HG03064 (cell line): Measurements from ENCODE around the gene EMP1.

ENCODE experiments used
- ATAC-seq: cut with Tn5 transposase; IDR thresholded peaks from one replicate; pipeline ENCODE4 v1.9.1; 2021; ENCODE audit warnings: low read depth; ENCODE audit not compliant: unreplicated experiment

EMP1 gene

DNA sequence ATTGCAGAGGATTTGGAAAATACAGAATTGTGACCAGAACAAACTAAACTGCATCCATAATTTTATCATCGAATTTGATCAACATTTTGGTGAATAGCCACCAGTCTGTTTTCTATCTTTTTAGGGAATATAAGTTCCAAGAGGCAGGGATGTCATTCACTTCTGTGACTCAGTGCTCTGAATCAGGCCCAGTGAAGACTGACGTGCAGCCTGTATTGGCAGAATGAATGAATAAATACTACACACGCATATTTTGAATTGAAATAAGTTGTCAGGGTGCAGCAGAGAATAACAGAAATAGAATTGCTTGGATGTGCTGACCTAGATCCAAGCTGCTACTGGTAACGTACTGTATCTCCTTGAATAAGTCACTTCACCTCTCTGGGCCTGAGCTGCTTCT, 1.3 kb upstream of the EMP1 start:
- ATAC-seq: no peak

DNA sequence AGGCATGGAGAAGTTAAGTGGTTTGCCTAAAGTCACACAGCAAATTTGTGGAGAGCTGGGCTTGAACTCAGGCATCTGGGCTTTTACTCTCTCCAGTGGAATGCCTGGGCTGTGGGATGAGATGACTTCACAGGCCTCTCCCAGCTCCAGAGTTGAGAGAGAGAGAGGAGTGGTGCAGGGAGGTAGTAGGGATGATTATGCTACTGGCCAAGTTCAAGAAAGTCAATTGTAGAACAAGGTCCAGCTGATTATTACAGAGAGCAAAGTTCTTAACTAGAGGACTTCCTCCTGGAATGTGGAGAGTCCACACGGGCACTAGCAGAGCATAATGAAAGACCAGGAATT, 769 bp upstream of the EMP1 start:
- ATAC-seq: no peak

DNA sequence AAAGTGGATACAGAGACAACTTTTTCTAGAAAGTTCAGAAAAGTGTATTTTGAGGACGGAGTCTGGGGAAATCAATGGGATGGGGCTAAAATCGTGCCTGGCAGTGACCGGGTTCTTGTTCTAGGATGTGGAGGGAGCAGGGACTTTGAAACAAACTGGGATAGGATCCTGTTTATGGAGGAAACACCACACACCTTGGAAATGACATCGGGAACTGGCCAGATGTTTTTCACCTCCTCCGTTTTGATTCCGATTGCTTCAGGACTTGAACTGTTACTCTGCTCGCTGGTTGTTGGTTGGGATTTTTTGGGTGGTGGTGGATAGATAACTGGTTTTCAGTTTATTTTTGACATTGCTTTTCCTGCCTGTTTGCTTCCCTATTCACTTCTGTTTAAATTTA, 506 bp downstream of the EMP1 start:
- no peak for ATAC-seq

DNA sequence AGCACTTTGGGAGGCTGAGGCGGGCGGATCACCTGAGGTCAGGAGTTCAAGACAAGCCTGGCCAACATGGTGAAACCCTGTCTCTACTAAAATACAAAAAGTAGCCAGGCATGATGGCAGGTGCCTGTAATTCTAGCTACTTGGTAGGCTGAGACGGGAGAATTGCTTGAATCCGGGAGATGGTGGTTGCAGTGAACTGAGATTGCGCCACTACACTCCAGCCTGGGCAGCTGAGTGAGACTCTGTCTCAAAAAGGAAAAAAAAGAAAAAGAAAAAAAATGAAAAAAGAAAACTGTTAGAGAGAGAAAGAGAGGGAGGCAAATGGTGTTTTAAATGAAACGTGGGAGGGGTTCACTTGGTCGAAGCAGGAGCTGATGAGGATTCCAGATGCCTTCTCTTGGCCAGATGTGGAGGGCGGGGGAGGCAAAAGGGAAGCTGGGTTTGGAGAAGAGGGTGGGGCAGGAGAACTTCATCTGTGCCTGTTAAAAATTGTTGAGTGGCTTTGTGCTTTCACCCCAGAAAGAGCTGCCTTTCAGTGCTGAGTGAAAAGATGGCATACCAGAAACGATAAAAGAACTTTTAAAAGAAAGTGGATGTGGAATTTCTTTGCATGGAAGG, 1.1 kb downstream of the EMP1 start:
- ATAC-seq: no peak

DNA sequence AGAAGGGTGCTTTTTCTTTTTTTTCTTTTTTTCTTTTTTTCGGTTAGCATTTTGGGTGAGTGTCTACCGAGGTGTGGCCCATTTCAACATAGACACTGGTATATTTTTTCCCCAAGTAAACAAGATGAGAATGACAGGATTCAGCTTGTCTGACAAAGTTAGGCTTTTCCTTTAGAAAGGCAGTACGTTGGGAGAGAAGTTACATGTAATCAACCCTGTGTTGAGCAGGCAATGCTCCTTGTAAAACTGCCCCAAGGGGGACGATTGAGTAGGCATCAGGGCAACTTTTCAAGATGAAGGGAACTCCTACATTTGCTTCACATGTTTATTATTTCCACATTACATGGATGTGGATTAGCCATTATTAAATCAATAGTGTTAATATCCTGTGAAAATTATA, 1.7 kb downstream of the EMP1 start:
- no peak for ATAC-seq

GRCh38 chr12:13198876-13199275, 2.4 kb downstream of the EMP1 start:
- no peak for ATAC-seq

DNA sequence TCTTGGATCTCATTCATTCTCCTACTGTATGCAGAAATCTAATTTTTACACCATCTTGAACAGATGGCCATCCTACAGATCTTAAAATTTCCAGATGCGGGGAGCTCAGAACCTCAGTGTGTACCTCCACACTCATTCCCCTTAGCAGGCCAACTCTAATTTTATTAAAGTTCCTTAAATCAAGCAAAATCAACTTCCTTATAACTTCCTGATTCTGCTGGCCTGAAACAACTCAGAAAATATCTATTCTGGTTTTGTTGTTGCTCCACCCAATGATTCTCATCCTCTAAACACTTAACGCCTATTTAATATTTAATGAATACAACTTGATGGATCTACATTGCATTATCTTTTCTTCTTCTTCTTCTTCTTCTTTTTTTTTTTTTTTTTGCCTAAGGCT, 3.1 kb downstream of the EMP1 start:
- no peak for ATAC-seq

- no peak for ATAC-seq
These were observed 4.3 kb downstream of the EMP1 start for GRCh38 chr12:13200841-13201240.

DNA sequence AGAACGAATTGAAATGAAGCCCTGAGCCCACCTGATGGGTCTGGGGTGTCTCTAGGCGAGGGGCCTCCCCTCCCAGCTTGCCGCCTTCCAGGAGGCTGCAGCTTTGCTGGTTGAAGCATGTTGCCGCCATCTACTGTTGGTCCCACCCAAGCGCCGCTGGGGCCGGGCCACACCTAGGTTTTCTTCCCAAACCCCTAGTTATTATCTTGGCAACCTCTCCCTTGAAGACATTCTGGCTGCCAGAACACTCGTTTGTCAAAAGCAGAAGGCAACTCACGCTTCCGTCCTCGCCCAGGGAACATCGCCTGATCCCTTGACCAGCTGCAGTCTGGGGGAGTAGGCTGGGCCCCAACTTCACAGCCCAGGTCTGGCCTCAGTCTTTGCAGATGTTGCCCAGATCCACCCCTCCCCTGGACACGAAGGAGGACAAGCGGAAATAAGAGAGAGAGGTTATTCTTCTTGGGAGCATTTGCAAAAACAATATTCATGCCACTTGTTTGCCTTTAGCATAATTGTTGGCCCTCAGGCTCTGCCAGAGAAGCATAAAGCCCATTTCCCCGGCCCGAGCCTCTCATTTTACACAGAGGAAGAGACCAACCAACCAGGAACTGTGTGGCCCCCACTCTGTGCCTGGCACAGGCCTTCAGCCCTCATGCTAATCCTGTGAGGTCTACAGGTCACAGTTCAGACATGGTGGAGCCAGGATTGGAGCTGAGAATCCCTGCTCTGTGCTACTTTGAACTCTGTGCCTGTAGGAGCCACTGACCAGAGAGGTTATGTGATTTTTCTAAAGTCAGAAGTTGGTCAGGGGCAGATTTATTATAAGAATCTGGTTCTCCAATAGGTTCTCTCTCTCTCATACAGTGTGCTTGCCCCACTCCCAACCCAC, 6.8 kb downstream of the EMP1 start:
- no peak for ATAC-seq

DNA sequence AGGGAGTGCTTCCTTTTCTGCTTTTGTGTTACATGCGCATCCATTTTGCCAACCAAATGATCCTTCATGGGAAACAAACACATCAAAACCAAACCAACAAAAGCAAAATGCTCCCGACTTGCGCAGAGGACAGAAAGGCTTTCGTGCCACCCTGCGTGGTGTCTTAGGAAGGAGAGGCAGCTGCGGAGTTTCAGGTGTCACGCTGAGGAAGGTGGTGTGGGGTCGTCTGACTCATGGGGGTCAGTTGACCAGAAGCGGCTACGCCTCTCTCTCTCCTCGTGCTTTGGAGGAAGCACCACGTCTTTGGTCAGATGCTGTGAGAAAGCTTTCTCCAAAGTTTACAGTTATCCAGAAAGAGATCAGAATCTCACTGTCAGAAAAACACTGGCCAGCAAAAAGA, 7.9 kb downstream of the EMP1 start:
- no peak for ATAC-seq

GRCh38 chr12:13205809-13206559, 9.5 kb downstream of the EMP1 start:
- no peak for ATAC-seq

DNA sequence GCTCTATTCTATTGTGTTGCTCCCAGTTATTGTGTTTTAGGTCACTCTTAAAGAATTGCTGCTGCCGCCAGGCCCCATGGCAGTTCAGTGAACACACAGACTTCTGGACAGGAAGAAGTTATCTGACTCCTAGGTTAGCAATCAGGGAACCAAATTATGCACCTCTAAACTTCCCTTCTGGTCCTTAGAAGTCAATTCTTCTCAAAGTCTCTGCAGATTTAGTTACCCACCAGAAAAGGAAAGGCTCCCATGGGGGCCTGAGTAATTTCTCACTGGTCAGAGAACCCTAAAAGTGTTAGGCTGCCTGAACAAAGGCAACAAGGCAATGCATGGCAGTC, 10.0 kb downstream of the EMP1 start:
- ATAC-seq: no peak

DNA sequence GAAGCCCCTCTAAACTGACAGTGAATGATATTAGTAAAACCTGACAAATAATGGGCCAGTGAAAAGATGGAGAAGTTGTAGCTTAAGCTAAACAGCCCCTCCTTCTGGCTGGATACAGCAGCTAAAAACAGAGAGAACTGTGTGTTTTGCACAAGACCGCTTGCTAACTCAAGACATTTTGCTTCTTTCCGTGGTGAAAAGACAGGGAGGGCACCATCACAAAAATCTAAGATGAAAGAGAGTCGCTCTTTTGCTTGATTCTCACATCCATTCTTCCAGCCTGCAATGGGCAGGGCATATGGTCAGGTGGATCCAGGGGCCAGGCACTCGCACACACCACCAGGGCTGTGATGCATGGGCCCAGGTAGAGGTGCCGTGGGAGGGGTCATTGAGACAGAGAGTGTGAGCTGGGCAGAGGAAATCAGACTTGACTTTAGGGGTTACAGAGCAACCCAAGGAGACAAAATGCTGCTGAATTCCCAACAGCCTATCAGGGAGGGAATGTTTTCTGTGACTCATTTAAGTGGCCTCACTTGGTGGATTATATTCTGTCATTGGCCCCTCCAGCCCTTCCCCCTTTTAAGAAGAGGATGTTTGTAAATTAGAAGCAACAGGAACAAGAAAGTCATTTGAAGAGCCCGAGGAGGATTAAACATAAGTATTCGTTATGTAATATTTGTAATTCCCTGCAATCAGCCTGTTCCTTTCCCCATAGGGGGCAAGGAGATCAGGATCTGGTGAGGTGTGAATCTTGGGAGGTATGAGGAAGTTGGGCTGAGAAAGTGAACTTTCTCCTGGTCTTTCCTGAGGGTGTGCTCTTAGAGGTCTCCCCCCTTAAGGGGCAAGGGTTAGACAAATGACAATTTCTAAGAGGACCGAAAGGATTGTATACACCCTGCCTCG, 12.3 kb downstream of the EMP1 start:
- ATAC-seq: no peak

DNA sequence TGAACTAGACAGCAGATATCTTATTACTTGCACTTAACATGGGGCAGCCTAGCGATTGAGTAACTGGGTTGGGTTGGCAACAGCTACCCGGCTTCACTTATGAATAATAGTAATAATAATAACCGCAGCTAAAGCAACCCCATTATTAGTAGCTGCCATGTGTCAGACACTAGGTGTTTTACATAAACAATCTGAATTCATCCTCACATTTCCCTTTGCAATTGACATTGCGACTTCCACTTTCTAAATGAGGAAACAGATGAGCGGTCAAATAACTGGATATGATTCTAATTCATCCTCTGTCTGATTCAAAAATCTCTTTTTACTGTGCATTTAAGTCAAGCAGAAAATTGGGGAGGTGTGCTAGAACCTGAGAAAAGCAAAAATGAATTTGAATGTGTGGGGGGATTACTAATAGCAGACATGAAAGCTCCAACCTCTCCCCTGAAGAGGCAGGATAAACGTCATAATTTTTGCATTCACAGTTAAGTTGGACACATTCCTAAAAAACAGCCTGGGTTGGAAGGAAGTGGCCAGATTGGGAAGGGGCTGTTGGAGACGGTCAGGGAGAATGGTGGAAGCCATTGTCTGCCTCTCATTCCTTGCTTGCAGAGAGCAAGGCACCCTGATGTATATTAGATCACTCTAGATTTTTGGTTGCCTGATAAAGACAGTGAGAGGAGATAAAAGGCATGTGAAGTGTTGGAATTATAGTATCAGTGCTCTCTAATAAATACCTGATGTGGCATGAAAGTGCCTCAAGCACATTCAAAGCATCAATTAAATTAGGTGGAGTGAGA, 13.1 kb downstream of the EMP1 start:
- ATAC-seq: no peak

DNA sequence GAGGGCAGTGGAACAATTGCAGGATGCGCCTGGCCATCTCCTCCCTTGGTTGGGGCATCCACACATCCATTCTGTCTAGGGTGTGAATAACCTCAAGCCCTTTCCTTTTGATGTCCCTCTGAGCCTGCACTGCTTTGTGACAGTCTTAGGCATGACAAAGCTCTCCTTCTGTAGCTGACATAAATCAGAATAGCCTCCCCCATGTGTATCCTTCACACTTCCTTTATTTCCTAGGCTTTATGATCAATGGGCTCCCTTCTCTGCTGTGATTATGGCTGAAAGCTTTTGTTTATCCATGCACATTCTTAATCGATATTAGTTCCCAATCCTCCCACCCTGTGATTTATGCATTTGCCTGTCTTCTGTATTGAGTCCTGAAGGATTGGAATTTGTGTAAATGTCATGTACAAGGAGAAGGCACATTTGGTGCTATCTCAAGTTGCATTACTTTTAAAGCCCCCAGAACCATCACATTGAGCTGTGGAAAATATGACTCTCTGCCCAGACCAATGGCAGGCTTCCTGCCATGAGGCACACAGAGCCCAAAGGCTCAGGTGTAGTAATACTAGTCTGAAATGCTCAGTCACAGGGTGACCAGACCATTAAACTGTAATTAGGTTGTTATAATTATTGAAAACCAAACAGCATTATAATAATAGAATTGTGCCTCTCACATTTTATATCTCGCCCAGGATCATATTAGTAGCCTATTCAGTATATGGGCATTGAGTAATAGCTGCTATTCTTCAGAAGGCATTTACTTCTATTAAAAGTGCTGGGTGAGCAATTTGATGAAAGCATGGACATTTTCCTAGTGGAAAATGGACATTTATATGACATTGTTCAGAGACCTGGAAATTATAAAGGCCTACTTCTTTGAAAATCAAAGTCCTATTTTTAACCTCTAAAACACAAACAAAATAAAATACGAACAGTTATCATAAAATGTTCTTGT, 14.0 kb downstream of the EMP1 start:
- no peak for ATAC-seq

DNA sequence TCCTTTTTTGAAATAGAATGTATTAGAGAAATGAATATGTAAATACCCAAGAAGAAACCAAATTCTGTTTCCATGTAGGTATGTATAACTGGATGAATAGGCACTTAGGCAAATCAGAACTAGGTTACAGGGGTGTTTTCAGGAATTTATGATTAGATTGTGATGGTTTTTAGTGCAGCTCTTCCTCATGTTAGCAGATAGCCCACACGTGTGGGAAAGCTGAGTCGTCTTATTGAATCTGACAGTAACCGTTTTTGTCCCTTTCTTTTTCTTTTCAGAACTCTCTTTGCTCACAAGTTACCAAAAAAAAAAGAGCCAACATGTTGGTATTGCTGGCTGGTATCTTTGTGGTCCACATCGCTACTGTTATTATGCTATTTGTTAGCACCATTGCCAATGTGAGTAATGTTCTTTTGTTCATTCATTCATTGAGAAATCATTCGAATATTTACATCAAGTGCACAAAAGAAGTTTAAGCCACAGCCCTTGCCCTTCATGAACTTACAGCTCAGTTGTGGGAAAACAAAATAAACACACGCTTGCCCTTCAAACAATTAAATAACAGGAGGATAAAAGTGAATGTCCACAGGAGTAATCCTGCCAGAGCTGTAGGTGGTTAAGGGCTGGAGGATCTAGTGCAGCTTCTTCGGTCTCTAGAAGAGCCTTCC, 14.8 kb downstream of the EMP1 start:
- ATAC-seq: no peak

DNA sequence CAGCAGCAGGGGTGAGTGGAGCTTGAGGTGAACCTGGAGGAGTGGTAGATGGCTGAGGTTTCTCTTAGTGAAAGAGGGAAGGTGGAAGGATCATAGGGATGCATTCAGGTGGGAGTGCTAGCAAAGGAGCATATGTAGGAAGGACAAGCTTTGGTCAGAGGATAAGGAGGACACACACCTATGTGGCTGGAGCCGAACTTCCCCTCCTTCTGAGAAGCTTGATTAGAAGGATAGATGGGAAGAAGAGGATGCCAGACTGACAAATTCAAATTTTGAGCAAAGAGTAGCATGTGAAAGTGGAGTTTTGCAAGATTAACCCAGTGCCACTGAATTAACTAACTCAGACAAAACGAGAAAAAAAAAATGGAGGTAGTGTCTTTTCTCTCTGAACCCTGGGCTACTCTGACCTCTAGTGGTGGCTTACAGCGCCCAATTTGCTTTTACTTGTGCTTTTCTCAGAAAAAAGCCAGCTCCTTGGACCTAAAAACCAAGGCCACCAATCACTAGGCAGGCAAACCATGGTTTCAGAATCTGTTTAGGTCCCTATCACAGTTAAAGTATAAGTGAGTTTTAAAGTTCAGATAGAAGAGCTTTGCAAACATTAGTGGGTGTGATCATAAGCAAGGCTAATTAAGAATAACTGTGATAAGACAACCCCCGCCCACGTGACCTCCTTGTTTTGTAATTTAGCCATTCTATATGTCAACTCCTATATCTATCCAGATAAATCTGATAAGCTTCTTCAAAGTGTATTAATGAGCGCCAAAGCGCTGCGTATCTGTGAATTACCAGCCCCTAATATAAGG, 15.5 kb downstream of the EMP1 start:
- ATAC-seq: no peak

GRCh38 chr12:13215056-13215455, 18.5 kb downstream of the EMP1 start:
- no peak for ATAC-seq
